Endodermal cell (in vitro differentiated cells): ENCODE measurements around the gene HES5. TPM values are rescaled to one million over a fixed set of nuclear protein-coding genes. Genes with fewer than 3 reads are reported as not detected.

ENCODE experiments used
- DNase-seq: peaks from one replicate; pipeline ENCODE4 v3.0.0-alpha.2; 2017
- H3K27ac ChIP-seq: 2 replicates; pipeline ENCODE4 v1.5.1; 2013; ENCODE audit warnings: mild to moderate bottlenecking, low read depth, low read length, moderate library complexity
- H3K27me3 ChIP-seq: 2 replicates; pipeline ENCODE4 v1.6.1; 2013; ENCODE audit warnings: mild to moderate bottlenecking, low read length, moderate library complexity; ENCODE audit not compliant: insufficient read depth, control insufficient read depth, poor library complexity, severe bottlenecking
- H3K36me3 ChIP-seq: 2 replicates; pipeline ENCODE4 v1.7.0; 2013; ENCODE audit warnings: mild to moderate bottlenecking, low read length, moderate library complexity; ENCODE audit not compliant: control insufficient read depth, insufficient read depth
- H3K4me1 ChIP-seq: one replicate; pipeline ENCODE4 v1.7.0; 2013; ENCODE audit warnings: low read length; ENCODE audit not compliant: control insufficient read depth, insufficient read depth
- H3K4me3 ChIP-seq: 2 replicates; pipeline ENCODE4 v1.5.1; 2013; ENCODE audit warnings: mild to moderate bottlenecking, low read length, moderate library complexity
- H3K9ac ChIP-seq: 2 replicates; pipeline ENCODE4 v1.6.1; 2013; ENCODE audit warnings: mild to moderate bottlenecking, low read length, moderate library complexity; ENCODE audit not compliant: poor library complexity, severe bottlenecking; ENCODE audit errors: extremely low read depth
- H3K9me3 ChIP-seq: 2 replicates; pipeline ENCODE4 v1.6.1; 2013; ENCODE audit warnings: mild to moderate bottlenecking, low read length, moderate library complexity; ENCODE audit not compliant: control insufficient read depth
- H3K27ac Mint-ChIP-seq: 2 replicates; pipeline ENCODE4 v1.8.0; 2020; ENCODE audit warnings: mixed read lengths
- H3K27me3 Mint-ChIP-seq: 2 replicates; pipeline ENCODE4 v1.8.0; 2021; ENCODE audit warnings: mild to moderate bottlenecking, mixed read lengths; ENCODE audit not compliant: insufficient read depth
- H3K36me3 Mint-ChIP-seq: 2 replicates; pipeline ENCODE4 v1.8.0; 2020; ENCODE audit warnings: low read depth, mixed read lengths
- H3K4me1 Mint-ChIP-seq: 2 replicates; pipeline ENCODE4 v1.8.0; 2020; ENCODE audit warnings: mixed read lengths
- H3K4me3 Mint-ChIP-seq: 2 replicates; pipeline ENCODE4 v1.8.0; 2020; ENCODE audit warnings: mild to moderate bottlenecking, moderate library complexity, mixed read lengths
- H3K9me3 Mint-ChIP-seq: 2 replicates; pipeline ENCODE4 v1.8.0; 2020; ENCODE audit warnings: mild to moderate bottlenecking, mixed read lengths
- WGBS, 2 experiments: methylation state at CpG; one replicate each; pipeline versions ENCODE4 v1.1.5 to v1.1.7; 2013; ENCODE audit warnings: missing lambda C conversion rate in 2 of 2, mixed read lengths in 1 of 2; ENCODE audit not compliant: insufficient coverage in 1 of 2, insufficient read length in 1 of 2; 5-methylcytosine and 5-hydroxymethylcytosine counted together
- total RNA-seq, 2 donors: library from RNA; stranded (reverse); fragmentation: NEBNext Ultra II Directional in 1 of 2; extraction: Animal tissue kit (Norgen Biotek cat#: 25700) in 1 of 2; gene quantifications; 2 replicates in 1 of 2; 3 replicates in 1 of 2; pipeline ENCODE4 v1.2.1, GENCODE V29; 2021
- TF ChIP-seq, protein P1 (sequence below): fragments of 200-600 bp; sonication (generic); conservative IDR thresholded peaks from 2 replicates; pipeline ENCODE4 v1.5.0; 2021; ENCODE audit warnings: antibody characterized with exemption, mild to moderate bottlenecking

HES5 gene
- total RNA-seq, 2 donors from 2014 or later: not detected

DNA sequence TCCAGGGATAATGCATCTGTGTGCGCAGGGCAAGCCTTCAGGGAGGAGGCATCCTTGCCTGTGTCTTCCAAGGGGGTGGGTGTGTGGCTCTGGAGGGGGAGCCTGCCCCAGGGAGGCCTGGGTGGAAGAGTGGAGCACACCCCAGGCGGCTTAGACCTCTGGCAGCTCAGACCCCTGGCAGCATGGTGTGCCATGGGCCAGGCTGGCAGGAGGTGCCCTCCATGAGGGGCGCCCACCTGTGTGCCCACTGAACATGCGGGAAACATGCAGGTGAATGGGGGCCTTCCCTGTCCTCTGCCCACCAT lies 2.6 kb downstream of the HES5 start:
- Mint-ChIP-seq H3K36me3 (no peaks in the 10 kb centered on the region), H3K9me3 (no peaks in the 10 kb centered on the region), H3K27ac (no peak overlapping the region), H3K4me1 (peaks cover 18% of the 10 kb centered on the region), H3K27me3 (peaks cover 52% of the 10 kb centered on the region), H3K4me3 (no peak overlapping the region)
- peaks cover 6% of the 10 kb centered on the region for H3K36me3 ChIP-seq
- peak overlapping the region; percentile 66 for H3K27ac ChIP-seq
- WGBS, 2 experiments: 88% methylated on average over 1 to 4 of the region's 4 CpGs
- DNase-seq: no peak
- peaks cover 55% of the 10 kb centered on the region for H3K27me3 ChIP-seq
- H3K4me1 ChIP-seq: no peaks in the 10 kb centered on the region
- no peak overlapping the region for H3K9ac ChIP-seq
- no peaks in the 10 kb centered on the region for H3K9me3 ChIP-seq
- no peak overlapping the region for H3K4me3 ChIP-seq
- TF ChIP-seq, protein P1, sequence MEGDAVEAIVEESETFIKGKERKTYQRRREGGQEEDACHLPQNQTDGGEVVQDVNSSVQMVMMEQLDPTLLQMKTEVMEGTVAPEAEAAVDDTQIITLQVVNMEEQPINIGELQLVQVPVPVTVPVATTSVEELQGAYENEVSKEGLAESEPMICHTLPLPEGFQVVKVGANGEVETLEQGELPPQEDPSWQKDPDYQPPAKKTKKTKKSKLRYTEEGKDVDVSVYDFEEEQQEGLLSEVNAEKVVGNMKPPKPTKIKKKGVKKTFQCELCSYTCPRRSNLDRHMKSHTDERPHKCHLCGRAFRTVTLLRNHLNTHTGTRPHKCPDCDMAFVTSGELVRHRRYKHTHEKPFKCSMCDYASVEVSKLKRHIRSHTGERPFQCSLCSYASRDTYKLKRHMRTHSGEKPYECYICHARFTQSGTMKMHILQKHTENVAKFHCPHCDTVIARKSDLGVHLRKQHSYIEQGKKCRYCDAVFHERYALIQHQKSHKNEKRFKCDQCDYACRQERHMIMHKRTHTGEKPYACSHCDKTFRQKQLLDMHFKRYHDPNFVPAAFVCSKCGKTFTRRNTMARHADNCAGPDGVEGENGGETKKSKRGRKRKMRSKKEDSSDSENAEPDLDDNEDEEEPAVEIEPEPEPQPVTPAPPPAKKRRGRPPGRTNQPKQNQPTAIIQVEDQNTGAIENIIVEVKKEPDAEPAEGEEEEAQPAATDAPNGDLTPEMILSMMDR: no peak

GRCh38 chr1:2526824-2527555 lies 3.1 kb downstream of the HES5 start:
- TF ChIP-seq, protein P1: no peak
- H3K27me3 ChIP-seq: peaks cover 50% of the 10 kb centered on the region
- H3K9me3 ChIP-seq: no peaks in the 10 kb centered on the region
- no peaks in the 10 kb centered on the region for H3K4me1 ChIP-seq
- Mint-ChIP-seq H3K4me1 (peaks cover 18% of the 10 kb centered on the region), H3K4me3 (peak overlapping the region; percentile 75), H3K27me3 (peaks cover 49% of the 10 kb centered on the region), H3K36me3 (no peaks in the 10 kb centered on the region), H3K9me3 (no peaks in the 10 kb centered on the region), H3K27ac (no peak overlapping the region)
- H3K27ac ChIP-seq: peak overlapping the region; percentile 66
- H3K9ac ChIP-seq: no peak overlapping the region
- 37 to 39% methylated on average over 15 to 20 of the region's 20 CpGs for WGBS, 2 experiments
- H3K36me3 ChIP-seq: peaks cover 6% of the 10 kb centered on the region
- DNase-seq: peak; percentile 61
- no peak overlapping the region for H3K4me3 ChIP-seq

- TF ChIP-seq, protein P1: peak; percentile 25
- H3K4me3 ChIP-seq: peak within 1 kb of the TSS; percentile 86
- Mint-ChIP-seq H3K4me1 (peaks cover 18% of the 10 kb centered on the region), H3K27me3 (peaks cover 41% of the 10 kb centered on the region), H3K27ac (peak within 1 kb of the TSS; percentile 94), H3K9me3 (no peaks in the 10 kb centered on the region), H3K4me3 (peak within 1 kb of the TSS; percentile 75), H3K36me3 (peaks cover 5% of the 10 kb centered on the region)
- peaks cover 41% of the 10 kb centered on the region for H3K27me3 ChIP-seq
- H3K27ac ChIP-seq: peak within 1 kb of the TSS; percentile 66
- H3K36me3 ChIP-seq: peaks cover 6% of the 10 kb centered on the region
- H3K9me3 ChIP-seq: no peaks in the 10 kb centered on the region
- 0 to 1% methylated on average over 39 to 107 of the region's 107 CpGs for WGBS, 2 experiments
- H3K4me1 ChIP-seq: no peaks in the 10 kb centered on the region
- peak; percentile 97 for DNase-seq
- peak within 1 kb of the TSS; percentile 79 for H3K9ac ChIP-seq
Observed at GRCh38 chr1:2525920-2526823, 3.9 kb downstream of the HES5 start, which contains the start of gene PANK4. PANK4 (minus strand) TSS chr1:2526596; CDS start chr1:2526587, 9 bp downstream.
